HL-60 (cell line): ENCODE results near the gene NT5C2.
A peak's percentile ranks its signal among the peaks of the same experiment; 100 is the strongest.

Experiments
- DNase-seq, 2 experiments: peaks; one replicate each; pipeline ENCODE4 v3.0.0-alpha.2; 2010 to 2020; ENCODE audit warnings: low read depth in 1 of 2, low spot score in 1 of 2
- H3K27ac ChIP-seq: fragments of 250-450 bp; sonication (Bioruptor Pico); replicated peaks from 2 replicates; pipeline ENCODE4 v1.5.1; 2020; ENCODE audit warnings: mild to moderate bottlenecking, moderate library complexity
- H3K27me3 ChIP-seq: fragments of 250-450 bp; sonication (Bioruptor Pico); 2 replicates; pipeline ENCODE4 v1.5.1; 2021; ENCODE audit warnings: mild to moderate bottlenecking, moderate library complexity; ENCODE audit not compliant: insufficient read depth, poor library complexity, severe bottlenecking
- H3K4me3 ChIP-seq: replicated peaks from 2 replicates; pipeline ENCODE4 v1.5.1; 2011; ENCODE audit warnings: mild to moderate bottlenecking, control low read depth, low read length; ENCODE audit not compliant: insufficient read depth
- CTCF ChIP-seq: IDR thresholded peaks from one replicate; pipeline ENCODE4 v1.5.1; 2011; ENCODE audit warnings: low read length, control low read depth, inconsistent platforms; ENCODE audit not compliant: insufficient read depth
- GABPA ChIP-seq: IDR thresholded peaks from 2 replicates; pipeline ENCODE4 v1.6.1; 2012; ENCODE audit warnings: low read depth
- POLR2AphosphoS5 ChIP-seq: IDR thresholded peaks from 2 replicates; pipeline ENCODE4 v1.6.1; 2012; ENCODE audit warnings: low read depth
- REST ChIP-seq: IDR thresholded peaks from 2 replicates; pipeline ENCODE4 v1.6.1; 2012; ENCODE audit warnings: low read depth; ENCODE audit not compliant: insufficient replicate concordance
- SPI1 ChIP-seq: IDR thresholded peaks from 2 replicates; pipeline ENCODE4 v1.6.1; 2012; ENCODE audit warnings: low read depth, mild to moderate bottlenecking, borderline replicate concordance

The NT5C2 gene

GRCh38 chr10:103231047-103231551, 38.0 kb upstream of the NT5C2 start:
- Histone ChIP-seq H3K4me3 (no peak overlapping the region), H3K27me3 (no peaks in the 10 kb centered on the region), H3K27ac (no peak overlapping the region)
- no peak for DNase-seq
- TF ChIP-seq CTCF (no peak), GABPA (no peak), SPI1 (no peak), REST (no peak), POLR2AphosphoS5 (no peak)

- TF ChIP-seq SPI1 (no peak), REST (no peak), POLR2AphosphoS5 (no peak), CTCF (no peak)
- Histone ChIP-seq H3K27ac (no peak overlapping the region), H3K27me3 (no peaks in the 10 kb centered on the region)
Measured at GRCh38 chr10:103227416-103227815, 34.3 kb upstream of the NT5C2 start.

DNA sequence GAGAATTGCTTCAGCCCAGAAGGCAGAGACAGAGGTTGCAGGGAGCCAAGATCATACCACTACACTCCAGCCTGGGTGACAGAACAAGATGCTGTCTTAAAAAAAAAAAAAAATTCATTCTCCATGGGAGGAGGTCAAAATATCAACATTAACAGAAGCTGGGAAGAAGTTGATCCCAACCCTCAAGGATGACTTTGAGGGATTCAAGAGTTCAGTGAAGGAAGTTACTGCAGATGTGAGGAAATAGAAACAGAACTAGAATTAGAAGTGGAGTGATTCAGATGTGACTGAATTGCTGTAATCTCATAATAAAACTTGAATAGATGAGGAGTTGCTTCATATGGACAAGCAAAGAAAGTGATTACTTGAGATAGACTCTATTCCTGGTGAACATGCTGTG, 32.9 kb upstream of the NT5C2 start:
- no peak overlapping the region for H3K4me3 ChIP-seq
- no peaks in the 10 kb centered on the region for H3K27me3 ChIP-seq
- peak overlapping the region; percentile 19 for H3K27ac ChIP-seq
- TF ChIP-seq POLR2AphosphoS5: no peak
- no peak for TF ChIP-seq SPI1
- no peak for TF ChIP-seq REST
- TF ChIP-seq CTCF: no peak
- TF ChIP-seq GABPA: no peak
- DNase-seq: peak in 1 of 2 experiments; percentile 56

More at GRCh38 chr10:103227416-103227815, 34.3 kb upstream of the NT5C2 start:
- H3K4me3 ChIP-seq: no peak overlapping the region
- DNase-seq: no peak
